DND-41 (cell line): ENCODE data around the gene DNMT3L.

Experiments used
- EZH2 ChIP-seq: IDR thresholded peaks from 3 replicates; pipeline ENCODE4 v1.6.1; 2012; ENCODE audit warnings: borderline replicate concordance, low read depth, mild to moderate bottlenecking, moderate library complexity, low read length, inconsistent platforms; ENCODE audit not compliant: severe bottlenecking
- TF ChIP-seq, protein P1 (sequence below): IDR thresholded peaks from 2 replicates; pipeline ENCODE4 v1.5.1; 2012; ENCODE audit warnings: borderline replicate concordance, low read length, moderate library complexity, mild to moderate bottlenecking; ENCODE audit not compliant: poor library complexity, severe bottlenecking; ENCODE audit errors: extremely low read depth

- TF ChIP-seq, protein P1, sequence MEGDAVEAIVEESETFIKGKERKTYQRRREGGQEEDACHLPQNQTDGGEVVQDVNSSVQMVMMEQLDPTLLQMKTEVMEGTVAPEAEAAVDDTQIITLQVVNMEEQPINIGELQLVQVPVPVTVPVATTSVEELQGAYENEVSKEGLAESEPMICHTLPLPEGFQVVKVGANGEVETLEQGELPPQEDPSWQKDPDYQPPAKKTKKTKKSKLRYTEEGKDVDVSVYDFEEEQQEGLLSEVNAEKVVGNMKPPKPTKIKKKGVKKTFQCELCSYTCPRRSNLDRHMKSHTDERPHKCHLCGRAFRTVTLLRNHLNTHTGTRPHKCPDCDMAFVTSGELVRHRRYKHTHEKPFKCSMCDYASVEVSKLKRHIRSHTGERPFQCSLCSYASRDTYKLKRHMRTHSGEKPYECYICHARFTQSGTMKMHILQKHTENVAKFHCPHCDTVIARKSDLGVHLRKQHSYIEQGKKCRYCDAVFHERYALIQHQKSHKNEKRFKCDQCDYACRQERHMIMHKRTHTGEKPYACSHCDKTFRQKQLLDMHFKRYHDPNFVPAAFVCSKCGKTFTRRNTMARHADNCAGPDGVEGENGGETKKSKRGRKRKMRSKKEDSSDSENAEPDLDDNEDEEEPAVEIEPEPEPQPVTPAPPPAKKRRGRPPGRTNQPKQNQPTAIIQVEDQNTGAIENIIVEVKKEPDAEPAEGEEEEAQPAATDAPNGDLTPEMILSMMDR = no peak
- no peak for TF ChIP-seq EZH2
Observed at GRCh38 chr21:44288251-44289110, 26.8 kb upstream of the DNMT3L start.
